Esophagus squamous epithelium (tissue), 4 donors: ENCODE results near the gene MPC2.

Source experiments
- POLR2A ChIP-seq, 4 donors: fragments of 450-650 bp; IDR thresholded peaks; one replicate each; pipeline ENCODE4 v1.6.1; 2017; ENCODE audit warnings: antibody characterized with exemption in 4 of 4, mild to moderate bottlenecking in 4 of 4, moderate library complexity in 3 of 4
- TF ChIP-seq, protein P1 (sequence below), 6 experiments: fragments of 450-650 bp in 4 of 6; fragments of 200-600 bp in 2 of 6; sonication (generic) in 2 of 6; IDR thresholded peaks; one replicate each; pipeline ENCODE4 v1.5.1; 2016 to 2019; ENCODE audit warnings: antibody characterized with exemption in 6 of 6, mild to moderate bottlenecking in 4 of 6, moderate library complexity in 4 of 6

DNA sequence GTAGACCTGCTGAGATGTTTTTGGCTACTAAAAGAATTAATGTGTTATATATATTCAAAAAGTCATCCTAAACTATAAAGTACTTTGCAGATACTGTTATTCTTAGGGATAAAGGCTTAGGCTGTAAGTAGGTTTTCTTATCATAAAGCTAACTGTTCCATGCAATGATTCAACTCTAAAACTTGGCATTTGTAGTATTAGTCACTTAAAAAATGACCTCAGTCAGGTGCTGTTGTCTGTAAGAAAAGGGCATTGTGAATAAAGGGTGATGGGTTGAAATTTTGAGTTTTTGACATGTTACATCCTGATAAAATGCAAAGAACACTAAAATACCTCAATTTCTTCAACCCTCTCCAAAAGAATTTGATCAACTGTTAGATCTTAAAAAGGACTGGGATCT is 55.8 kb downstream of the MPC2 start:
- no peak for TF ChIP-seq POLR2A (IDR thresholded peaks at IDR 0.05)
- TF ChIP-seq, protein P1, sequence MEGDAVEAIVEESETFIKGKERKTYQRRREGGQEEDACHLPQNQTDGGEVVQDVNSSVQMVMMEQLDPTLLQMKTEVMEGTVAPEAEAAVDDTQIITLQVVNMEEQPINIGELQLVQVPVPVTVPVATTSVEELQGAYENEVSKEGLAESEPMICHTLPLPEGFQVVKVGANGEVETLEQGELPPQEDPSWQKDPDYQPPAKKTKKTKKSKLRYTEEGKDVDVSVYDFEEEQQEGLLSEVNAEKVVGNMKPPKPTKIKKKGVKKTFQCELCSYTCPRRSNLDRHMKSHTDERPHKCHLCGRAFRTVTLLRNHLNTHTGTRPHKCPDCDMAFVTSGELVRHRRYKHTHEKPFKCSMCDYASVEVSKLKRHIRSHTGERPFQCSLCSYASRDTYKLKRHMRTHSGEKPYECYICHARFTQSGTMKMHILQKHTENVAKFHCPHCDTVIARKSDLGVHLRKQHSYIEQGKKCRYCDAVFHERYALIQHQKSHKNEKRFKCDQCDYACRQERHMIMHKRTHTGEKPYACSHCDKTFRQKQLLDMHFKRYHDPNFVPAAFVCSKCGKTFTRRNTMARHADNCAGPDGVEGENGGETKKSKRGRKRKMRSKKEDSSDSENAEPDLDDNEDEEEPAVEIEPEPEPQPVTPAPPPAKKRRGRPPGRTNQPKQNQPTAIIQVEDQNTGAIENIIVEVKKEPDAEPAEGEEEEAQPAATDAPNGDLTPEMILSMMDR (IDR thresholded peaks at IDR 0.05), result no peak
